GM21515 (cell line): ENCODE data around the gene SPDYE2B.
"Not testable (repeated sequence)": the region's sequence is repeated elsewhere in the genome, so short reads cannot be mapped to it uniquely, and the experiment has no call there.

Source experiments
- ATAC-seq: cut with Tn5 transposase; IDR thresholded peaks from one replicate; pipeline ENCODE4 v1.9.1; 2021; ENCODE audit not compliant: unreplicated experiment

SPDYE2B gene

GRCh38 chr7:102638848-102639247, 11.3 kb upstream of the SPDYE2B start:
- ATAC-seq: not testable (repeated sequence)

- not testable (repeated sequence) for ATAC-seq
Measured at GRCh38 chr7:102642691-102643090, 7.4 kb upstream of the SPDYE2B start, which contains the start of gene UPK3BL1. TSS of gene UPK3BL1 (minus strand) at chr7:102642791. CDS start at chr7:102642741, 50 bp downstream.

GRCh38 chr7:102643404-102643803, 6.7 kb upstream of the SPDYE2B start:
- not testable (repeated sequence) for ATAC-seq

- ATAC-seq: not testable (repeated sequence)
Measured at GRCh38 chr7:102647813-102648212, 2.3 kb upstream of the SPDYE2B start.

GRCh38 chr7:102664765-102665164, 14.6 kb downstream of the SPDYE2B start:
- not testable (repeated sequence) for ATAC-seq

GRCh38 chr7:102666850-102667249, 16.7 kb downstream of the SPDYE2B start:
- ATAC-seq: not testable (repeated sequence)

GRCh38 chr7:102667523-102667922, 17.4 kb downstream of the SPDYE2B start:
- ATAC-seq: not testable (repeated sequence)

GRCh38 chr7:102671166-102671955, 21.2 kb downstream of the SPDYE2B start, which contains the start of gene POLR2J2:
TSS of gene POLR2J2 (minus strand) at chr7:102671663. CDS start at chr7:102671601, 62 bp downstream.
- ATAC-seq: peak; percentile 76

- peak; percentile 15 for ATAC-seq
Measured at GRCh38 chr7:102671956-102672307, 21.8 kb downstream of the SPDYE2B start.

- not testable (repeated sequence) for ATAC-seq
Measured at GRCh38 chr7:102673447-102674067, 23.4 kb downstream of the SPDYE2B start.

- ATAC-seq: not testable (repeated sequence)
Measured at GRCh38 chr7:102675545-102675944, 25.4 kb downstream of the SPDYE2B start.

GRCh38 chr7:102680780-102681179, 30.7 kb downstream of the SPDYE2B start:
- not testable (repeated sequence) for ATAC-seq

GRCh38 chr7:102682560-102682959, 32.4 kb downstream of the SPDYE2B start:
- ATAC-seq: not testable (repeated sequence)

GRCh38 chr7:102688299-102689036, 38.3 kb downstream of the SPDYE2B start:
- ATAC-seq: peak; percentile 68

GRCh38 chr7:102689436-102690282, 39.5 kb downstream of the SPDYE2B start:
- ATAC-seq: peak; percentile 65

- ATAC-seq: not testable (repeated sequence)
Measured at GRCh38 chr7:102690602-102691001, 40.5 kb downstream of the SPDYE2B start.

GRCh38 chr7:102694008-102694407, 43.9 kb downstream of the SPDYE2B start:
- ATAC-seq: not testable (repeated sequence)

GRCh38 chr7:102695033-102695552, 45.0 kb downstream of the SPDYE2B start:
- ATAC-seq: not testable (repeated sequence)

- ATAC-seq: not testable (repeated sequence)
Measured at GRCh38 chr7:102696009-102696408, 45.9 kb downstream of the SPDYE2B start.
